ENCODE measurements around the gene TEKT5.
"Not testable (repeated sequence)": the region's sequence is repeated elsewhere in the genome, so short reads cannot be mapped to it uniquely, and the experiment has no call there.

TEKT5 gene

DNA sequence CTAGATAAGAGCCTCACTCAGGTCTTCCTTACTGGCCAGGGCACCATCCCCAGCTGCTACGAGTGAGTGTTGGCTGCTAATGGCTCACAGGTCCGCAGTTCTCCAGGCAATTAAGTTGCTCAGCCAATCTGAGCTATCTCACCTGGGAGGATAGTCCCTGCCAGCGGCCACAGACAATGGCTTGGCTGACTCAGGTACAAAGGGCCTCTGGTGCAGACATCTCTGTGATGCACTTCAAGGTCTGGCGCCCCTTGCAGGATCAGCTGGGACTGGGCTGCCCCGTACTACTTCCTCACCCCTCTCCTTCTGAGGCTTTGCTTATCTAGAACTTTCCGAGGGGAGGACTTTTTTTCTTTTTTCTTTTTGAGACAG lies 65.2 kb downstream of the TEKT5 start:
- no peak for DNase-seq

DNA sequence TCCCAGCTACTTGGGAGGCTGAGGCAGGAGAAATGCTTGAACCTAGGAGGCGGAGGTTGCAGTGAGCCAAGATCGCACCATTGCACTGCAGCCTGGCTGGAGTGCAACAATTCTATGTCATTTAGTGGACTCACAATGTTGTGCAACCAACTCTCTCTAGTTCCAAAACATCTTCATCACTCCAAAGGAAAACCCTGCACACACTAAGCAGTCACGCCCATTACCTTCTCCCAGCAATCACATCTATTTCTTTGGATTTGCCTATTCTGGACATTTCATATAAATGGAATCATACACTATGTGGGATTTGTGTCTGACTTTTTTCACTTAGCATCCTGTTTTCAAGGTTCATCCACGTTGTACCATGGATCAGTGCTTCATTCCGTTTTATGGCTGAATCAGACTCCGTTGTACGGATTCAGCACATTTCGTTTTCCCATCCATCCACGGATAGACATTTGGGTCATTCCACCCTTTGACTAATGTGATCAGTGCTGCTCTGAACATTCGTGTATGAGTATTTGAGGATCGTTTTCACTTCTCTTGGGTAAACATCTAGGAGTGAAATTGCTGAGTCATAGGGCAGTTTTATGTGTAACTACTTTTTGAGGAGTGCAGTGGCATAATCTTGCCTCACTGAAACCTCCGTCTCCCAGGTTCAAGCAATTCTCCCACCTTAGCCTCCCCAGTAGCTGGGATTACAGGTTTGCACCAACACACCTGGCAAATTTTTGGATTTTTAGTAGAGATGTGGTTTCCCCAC lies 69.0 kb downstream of the TEKT5 start:
- DNase-seq: no peak

DNA sequence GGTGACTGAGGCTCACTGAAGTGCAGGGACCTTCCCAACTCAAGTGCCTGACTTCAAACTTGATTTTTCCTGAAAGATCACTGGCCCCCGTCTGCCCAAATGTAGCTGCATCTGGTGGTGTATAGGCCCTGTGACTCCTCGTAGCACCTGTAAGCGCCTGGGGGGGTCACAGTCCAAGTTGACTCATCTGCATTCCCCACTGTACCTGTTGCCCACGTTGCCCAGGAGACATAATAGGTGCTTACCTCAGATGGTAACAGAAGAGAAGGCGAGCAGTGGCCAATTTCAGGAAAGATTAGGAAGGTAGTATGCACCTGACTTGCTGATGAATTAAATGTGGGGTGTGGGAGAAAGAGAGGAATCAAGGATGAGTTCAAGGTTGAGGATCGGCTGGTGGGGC lies 70.2 kb downstream of the TEKT5 start:
- no peak for DNase-seq

DNA sequence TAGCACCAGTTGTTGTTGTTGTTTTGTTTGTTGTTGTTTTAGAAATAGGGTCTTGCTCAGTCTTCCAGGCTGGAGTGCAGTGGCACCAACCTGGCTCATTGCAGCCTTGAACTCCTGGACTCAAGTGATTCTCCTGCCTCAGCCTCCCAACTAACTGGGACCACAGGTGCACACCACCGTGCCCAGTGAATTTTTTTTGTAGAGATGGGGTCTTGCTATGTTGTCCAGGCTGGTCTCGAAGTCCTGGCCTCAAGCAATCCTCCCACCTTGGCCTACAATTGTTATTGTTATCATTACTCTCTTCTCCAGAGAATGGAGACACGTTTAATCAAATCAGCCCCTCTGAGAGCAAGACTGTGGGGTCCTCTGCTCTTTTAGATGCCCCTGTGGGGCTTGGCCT lies 71.7 kb downstream of the TEKT5 start:
- DNase-seq: no peak

DNA sequence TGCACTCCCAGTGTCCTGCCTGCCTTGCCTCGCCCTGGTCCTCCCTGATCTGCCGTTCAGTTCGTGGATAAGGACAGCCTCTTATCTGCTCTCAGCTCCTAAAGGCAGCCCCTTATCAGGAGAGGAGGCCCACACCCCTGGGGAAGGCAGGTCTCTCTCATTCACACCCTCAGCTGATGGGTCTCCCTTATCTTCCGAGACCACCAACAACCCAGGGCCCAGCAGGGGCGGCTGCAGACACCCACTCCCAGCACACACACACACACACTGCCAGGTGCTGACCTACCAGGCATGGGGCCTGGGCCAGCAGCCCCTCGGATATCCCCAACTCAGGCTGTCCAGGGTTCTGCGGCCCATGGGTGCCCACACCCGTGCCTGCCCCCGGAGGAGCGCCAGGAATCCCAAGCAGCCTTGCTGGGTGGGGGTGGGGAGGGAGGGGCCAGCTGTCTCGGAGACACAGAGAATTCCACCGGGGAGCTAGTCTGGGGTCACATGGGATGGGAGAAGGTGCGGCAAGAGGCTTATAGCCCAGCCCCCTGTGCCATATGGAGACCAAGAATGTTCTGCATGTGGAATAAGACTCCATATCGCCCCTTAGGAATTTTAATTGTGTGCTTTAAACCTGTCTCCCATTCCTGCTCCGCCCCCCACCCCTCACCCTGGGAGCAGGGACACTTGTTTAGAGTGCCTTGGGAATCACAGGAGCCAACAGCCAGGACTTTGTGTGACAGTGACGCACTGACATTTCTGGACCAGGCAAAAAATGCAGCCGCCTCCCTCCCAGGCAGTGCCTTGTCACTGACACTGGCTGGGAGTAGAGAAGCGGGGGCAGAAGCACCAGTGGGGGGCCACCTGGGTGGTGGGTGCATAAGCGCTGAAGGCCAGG lies 72.5 kb downstream of the TEKT5 start:
- no peak for DNase-seq

DNA sequence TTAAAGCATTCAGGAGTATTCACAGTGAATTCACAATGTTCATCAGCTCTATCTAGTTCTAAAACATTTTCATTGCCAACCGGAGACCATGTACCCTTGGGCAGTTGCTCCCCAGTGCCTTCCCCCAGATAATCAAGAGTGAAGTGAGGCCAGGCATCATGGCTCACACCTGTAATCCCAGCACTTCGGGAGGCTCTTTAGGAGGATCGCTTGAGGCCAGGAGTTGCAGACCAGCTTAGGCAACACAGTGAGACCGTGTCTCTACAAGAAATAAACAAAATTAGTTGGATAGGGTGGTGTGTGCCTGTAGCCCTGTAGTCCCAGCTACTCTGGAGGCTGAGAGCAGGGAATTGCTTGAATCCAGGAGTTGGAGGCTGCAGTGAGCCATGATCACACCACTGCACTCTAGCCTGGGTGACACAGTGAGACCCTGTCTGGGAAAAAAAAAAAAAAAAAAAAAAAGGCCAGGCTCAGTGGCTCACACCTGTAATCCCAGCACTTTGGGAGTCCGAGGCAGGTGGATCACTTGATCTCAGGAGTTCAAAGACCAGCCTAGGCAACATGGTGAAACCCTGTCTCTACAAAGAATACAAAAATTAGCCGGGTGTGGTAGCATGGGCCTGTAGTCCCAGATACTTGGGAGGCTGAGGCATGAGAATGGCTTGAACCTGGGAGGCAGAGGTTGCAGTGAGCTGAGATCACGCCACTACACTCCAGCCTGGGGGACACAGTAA lies 73.3 kb downstream of the TEKT5 start:
- DNase-seq: not testable (repeated sequence)

DNA sequence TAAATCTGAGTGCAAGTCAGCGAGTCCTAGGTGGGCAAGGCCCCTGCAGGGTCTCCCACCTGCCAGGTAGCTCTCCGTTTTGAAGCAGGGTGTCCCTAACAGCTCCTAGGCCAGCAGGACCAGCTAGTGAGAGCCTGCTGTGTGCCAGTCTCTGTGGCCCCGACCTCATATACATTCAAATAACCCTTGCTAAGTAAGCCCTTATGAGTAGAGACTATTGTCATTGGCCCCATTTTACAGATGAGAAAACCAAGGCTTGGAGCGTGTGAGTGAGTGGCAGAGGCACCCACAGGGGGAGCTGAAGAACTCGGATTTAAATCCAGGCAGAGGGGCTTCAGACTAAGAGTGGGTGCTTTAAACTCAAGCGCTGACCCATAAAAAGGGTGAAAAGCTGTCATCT lies 74.6 kb downstream of the TEKT5 start:
- no peak for DNase-seq

DNA sequence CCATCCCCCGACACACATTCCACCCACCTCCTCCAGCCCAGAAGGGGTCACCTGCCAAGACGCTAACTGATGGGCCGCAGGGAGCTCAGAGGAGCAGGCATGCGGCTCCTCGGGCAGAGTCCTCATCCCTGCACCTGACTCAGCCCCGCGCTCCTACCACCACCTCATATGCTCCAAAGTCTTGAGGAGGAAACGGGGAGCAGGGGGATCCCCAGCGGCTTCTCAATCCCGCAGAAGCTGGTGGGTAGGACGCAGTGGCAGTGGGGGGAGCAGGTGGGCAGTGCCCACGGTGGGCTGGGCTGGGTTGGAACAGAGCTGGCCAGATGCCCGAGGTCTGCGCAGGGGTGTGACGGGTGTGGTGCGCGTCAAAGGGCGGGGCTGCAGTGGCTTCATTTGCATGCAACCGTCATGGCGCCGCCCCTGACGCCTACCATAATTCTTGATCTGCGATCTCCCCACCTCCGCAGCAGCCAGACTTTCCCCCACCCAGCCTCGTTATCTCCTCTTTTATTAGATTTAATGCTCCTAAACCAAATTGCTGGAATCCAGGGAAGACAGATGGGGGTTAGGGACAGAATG lies 75.4 kb downstream of the TEKT5 start:
- no peak for DNase-seq

DNA sequence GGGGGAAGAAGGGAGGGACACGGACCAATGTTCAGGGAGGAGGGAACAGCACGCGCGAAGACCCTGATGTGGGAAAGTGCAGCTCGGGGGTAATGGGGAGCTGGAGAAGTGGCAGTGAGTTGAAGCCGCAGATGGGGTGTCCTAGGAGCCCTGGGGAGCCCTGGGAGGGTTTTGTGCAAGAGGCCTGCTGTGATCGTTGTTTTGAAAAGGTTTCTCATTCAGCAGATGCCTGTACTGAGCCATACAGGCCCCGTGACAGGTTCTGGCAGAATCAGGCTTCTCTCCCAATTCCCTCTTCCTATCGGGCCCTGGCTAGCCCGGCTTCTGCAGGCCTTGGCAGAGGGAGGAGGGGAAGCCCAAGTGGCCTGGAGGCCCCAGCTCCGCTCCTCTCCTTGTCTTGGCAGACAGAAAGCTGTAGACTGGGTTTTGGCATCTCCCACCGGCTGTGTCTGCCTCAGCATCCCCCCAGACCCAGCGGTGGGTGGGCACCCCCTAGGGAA lies 76.0 kb downstream of the TEKT5 start:
- DNase-seq: no peak

DNA sequence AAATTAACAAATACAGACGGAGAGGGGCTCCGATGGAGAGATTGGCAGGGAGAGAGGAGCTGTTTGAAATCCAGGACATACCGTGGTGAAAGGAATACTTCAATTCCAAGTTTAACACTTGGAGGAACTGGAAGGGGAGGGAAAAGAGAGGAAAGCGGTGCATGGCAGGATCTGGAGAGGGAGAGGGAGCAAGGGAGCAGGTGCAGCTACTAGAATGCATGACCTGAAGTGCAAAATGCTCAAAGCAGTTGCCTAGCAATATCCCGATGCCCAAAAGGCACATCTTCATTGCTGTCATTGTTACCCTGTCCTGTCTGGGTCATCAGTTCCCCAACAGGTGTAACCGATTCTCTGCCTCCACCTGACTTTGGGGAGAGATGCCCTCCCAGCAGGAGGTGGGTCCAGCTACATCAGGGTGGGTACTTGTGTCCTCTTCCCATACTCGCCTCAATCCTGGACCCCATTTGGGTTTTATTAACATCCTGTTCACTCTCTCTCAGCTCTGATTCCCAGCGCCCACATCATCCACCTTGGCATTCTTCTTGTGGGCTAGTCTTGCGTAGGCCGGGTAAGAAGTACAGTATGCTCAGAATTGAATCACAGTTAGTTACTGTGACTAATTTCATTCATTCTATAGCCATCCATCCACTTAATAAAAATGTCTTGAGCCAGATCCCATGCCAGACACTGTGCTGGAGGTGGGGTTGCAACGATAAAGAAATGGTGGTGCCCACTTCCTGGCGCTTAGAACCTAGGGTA lies 76.9 kb downstream of the TEKT5 start:
- DNase-seq: no peak

DNA sequence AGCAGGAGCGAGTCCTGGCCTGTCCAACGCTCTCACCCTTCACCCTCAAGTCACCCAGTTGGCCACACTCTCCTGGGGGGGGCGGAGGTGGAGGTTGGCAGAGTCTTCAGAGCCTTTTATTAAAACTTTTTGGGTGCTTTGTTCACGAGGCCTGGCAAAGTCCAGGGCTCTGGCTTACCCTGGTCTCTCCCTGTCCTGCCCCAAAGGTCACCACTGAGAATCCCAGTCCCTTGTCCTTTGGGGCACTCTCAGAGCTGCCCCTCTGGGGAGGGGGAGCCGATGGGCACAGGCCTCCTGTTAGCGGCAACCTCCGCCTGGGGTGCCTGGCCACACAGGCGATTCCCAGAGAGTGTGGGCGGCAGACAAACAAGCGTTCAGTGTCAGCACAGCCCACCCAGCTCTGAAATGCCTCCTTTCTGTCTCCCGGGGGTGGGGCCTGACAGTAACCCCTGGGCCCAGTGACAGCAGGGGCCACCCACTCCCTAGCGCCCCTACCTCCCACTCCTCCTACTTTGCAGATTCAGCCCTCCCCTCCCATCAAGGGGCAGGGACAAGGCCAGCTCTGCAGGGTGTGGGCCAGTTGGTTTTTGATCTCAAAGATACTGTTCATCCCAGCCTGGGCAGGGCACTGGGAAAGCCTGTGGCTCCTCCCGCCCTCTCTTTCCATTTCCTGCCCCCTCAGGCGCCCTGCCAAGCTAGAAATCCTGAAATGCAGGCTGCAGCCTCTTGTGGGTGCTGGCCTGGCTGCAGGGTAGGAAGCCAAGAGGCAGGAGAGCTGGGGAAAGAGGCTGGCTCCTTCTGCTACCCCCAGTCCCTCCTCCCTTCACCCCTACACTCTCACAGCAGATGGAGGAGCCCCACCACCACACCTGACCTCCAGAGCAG lies 77.7 kb downstream of the TEKT5 start:
- no peak for DNase-seq

DNA sequence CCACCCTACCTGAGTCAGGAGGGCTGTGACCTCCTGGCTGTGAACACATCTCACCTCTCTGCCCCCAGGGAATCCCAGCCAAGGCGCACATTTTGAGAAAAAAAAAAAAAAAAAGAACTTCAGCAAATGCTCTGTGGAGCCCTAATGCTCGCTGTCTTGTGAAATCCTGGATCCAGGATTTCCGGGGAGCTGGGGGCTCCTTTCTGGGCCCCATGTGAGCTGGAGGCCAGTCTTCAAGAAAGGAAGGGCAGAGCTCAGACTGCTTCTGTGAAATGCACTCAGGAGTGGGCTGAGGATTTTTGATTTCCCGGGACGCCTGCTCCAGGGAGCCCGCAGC lies 78.3 kb downstream of the TEKT5 start:
- no peak for DNase-seq

DNA sequence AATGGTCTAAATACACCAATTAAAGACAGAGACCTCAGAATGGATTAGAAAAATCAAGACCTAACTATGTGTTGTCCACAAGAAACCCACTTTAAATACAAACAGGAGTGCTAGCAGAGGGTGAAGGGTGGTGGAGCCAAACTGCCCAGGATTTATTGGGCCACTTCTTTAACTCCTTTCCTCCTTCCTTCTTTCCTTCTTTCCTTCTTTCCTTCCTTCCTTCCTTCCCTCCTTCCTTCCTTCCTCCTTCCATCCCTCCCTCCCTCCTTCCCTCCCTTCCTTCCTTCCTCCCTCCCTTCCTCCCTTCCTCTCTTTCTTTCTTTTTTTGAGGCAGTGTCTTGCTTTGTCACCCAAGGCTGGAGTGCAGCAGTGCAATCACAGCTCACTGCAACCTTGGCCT lies 80.0 kb downstream of the TEKT5 start:
- DNase-seq: no peak

DNA sequence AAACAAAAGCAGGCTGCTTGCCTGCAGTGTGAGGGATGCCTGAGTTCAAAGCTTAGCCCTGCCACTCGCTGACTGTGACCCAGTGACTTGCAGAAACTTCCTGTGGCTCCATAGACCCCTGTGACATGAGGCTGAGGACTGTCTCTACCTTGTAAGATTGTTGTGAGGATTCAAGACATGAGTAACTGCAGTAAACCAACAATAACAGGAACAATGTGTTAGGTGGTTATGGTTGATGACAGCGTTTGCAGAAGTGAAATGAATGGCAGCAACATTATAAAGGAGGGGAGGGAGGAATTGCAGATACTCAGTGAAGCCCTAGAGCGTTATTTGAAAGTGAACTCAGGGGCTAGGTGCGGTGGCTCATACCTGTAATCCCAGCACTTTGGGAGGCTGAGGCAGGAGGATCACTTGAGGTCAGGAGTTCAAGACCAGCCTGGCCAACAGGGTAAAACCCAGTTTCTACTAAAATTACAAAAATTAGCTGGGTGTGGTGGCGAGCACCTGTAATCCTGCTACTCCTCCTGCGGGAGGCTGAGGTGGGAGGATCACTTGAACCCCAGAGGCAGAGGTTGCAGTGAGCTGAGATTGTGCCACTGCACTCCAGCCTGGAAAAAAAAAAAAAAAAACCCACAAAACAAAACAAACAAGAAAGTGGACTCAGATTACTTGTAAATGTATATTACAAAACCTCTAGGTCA lies 80.8 kb downstream of the TEKT5 start:
- no peak for DNase-seq

DNA sequence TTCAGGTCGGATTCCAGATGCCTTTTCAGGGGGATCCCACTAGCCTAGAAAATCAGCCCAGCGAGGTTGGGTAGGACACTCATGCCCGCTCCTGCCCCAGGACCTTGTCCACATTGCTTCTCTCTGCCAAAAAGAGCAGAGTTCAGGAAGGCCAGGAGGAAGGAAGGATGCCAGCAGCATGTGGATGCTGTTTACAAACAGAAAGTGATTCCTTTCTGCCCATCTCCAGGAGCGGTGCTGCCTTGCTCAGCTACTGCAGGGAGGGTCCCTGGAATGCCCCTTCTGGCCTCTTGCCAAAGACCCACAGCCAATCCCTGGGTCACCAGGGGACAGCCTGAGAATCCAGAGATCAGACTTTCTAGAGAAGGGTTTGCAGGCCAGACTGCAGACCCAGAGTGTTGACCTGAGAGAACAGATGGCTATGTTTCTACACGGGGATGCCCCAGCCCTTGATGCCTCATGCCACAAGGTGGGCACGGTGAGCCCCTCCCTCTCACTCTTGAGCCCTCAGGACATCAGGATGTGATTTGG lies 82.0 kb downstream of the TEKT5 start:
- no peak for DNase-seq

DNA sequence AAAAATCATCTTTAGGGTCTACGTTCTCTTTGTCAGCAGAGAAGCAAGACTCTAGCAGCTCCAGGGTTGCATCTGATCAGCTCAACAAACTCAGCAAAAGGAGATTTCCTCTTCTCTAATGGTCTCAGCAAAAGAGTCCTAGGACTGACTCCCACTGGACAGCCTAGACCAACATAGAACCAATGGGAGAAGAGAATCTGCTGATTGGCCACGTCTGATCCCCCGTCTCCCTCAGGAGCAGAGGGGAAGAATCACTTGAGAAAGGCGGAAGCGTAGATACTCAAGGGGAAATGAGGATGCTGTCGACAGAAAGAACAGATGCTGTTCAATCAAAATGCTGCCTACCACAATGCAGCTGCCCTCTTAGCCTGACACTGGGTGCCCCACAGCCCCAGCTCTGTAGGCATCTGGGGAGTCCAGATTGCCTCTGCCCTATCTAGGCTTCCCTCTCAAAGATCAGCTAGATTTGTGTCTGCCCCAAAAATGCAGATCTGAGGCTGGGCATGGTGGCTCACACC lies 82.8 kb downstream of the TEKT5 start:
- DNase-seq: no peak

DNA sequence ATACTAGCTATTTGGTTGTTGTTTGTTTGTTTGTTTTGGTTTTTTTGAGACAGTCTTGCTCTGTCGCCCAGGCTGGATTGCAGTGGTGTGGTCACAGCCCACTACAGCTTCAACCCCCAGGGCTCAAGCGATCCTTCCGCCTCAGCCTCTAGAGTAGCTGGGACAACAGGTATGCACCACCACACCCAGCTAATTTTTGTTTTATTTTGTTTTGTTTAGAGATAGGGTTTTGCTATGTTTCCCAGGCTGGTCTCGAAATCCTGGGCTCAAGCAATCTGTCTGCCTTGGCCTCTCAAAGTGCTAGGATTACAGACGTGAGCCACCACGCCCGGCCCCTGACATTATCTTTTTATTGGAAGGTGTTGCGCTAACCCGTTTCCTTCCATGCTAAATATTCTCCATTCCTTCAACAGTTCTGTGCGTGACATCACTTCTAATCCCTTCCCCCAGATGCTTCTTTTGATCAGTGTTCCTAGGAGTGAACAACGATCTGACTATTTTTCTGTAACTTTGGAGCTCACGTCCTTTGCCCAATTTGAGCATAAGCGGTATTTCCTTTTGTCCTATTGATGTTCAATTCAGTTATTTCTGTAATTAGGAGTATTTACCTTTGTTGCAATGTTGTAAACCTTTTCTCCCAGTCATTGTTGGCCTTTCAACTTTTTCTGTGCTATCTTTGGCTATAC lies 84.1 kb downstream of the TEKT5 start:
- DNase-seq: no peak

DNA sequence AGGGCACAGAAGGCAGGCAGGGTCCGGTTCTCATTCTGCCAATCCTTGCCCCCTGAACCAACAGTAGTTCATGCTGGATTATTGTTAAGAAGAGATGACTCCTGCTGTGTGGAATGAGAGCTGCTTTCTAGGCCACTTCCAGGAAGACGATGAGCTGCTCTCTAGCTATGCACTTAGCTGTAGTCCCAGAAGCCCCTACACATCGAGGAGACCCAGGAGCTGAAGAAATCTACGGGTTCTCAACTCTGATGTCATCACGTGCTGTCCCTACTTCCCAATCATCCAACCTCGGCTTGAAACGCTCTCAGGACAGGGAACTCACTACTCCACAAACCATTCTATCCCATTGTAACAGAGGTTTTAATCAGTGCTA lies 85.3 kb downstream of the TEKT5 start:
- DNase-seq: no peak

DNA sequence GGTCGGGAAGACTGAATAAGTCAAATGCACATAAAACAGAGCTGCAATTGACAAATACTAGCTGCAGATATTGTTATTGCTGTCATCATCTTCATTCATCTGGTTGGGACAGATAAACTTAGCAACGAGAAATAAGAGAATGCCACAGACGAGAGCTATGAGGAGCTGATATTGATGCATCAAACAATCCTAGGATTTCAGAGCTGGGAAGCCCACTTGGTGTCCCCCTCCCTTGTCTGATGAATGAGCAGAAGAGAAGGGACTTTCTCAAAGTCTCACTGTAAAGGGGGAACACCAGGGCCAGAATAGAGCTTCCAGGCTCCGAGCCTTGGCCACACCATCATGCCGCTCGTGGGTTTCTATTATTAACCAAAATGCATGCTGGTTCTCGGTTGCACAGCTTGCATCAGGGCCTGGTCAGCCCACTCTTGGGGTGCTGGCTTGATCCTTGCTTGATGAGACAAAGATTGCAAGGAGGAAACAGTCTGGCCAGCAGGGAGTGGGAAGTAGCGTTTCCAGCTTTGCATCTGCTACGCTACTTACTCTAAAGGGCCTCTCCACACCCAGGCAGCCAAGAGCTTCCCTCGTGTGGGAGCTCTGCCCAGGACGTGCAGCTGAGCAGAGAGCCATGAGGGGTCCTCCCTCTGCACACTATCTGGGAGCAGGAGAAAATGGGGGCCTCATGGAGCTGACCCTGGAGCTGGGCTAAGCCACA lies 85.9 kb downstream of the TEKT5 start:
- DNase-seq: no peak

All from GF-D8 (cell line).